ENCODE results near the gene VPS50. TPM values are rescaled to one million over a fixed set of nuclear protein-coding genes. Genes with fewer than 3 reads are reported as not detected.
"Not testable (repeated sequence)": the region's sequence is repeated elsewhere in the genome, so short reads cannot be mapped to it uniquely, and the experiment has no call there.

Gene VPS50
- polyA plus RNA-seq, 6 donors from 2014 or later: 8.6 to 17.8 (median 15.5) TPM

DNA sequence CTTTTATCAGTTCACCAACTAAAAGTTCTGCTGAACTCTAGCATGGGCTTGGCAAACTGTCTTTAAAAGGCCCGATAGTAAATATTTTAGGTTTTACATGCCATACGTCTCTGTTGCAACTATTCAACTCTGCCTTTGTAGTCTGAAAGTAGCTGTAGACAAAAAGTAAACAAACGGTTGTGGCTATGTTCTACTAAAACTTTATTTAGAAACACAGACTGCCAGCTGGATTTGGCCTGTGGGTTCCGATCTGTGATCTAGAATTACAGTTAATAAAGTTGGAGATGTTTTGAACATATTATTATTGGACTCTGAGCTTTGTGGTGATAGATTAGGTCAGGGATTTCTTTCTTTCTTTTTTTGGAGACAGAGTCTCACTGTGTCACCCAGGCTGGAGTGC, 33.1 kb downstream of the VPS50 start:
- Mint-ChIP-seq H3K4me3 (no peak overlapping the region), H3K27ac (no peak overlapping the region), H3K4me1 (peaks cover 0 to 1% (median 0%) of the 10 kb centered on the region in 3 donors), H3K27me3 (no peaks in the 10 kb centered on the region), H3K36me3 (peaks cover 0 to 10% of the 10 kb centered on the region in 2 donors), H3K9me3 (no peaks in the 10 kb centered on the region)
- ATAC-seq (ENCODE audit: low read depth in 2 of 2) (no peak), DNase-seq (no peak)

DNA sequence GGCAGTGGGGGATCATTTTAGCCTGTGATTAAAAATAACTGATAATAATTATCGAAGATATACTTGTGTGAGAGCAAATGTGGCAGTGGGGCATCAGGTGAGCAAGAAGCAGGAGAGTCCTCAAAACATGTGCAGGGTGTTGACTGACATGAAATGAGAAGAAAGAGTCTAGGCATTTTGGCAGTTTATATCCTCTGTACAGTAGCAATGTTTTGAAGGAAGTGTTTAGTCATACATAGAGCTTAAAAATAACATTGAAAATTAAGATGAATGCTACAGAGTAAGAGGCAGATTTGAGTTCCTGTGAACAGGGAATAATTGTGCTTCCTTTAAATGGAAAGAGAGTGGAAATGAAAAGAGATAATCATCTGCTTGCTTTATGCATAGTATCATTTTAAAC, 47.4 kb downstream of the VPS50 start:
- ATAC-seq (ENCODE audit: low read depth in 2 of 2): no peak
- no peak for DNase-seq
- Mint-ChIP-seq H3K36me3 (peaks cover 18 to 37% of the 10 kb centered on the region in 2 donors), H3K27ac (peak overlapping the region in 2 of 6 donors; percentile 1 to 5), H3K9me3 (no peaks in the 10 kb centered on the region), H3K27me3 (no peaks in the 10 kb centered on the region), H3K4me3 (no peak overlapping the region), H3K4me1 (no peaks in the 10 kb centered on the region)

DNA sequence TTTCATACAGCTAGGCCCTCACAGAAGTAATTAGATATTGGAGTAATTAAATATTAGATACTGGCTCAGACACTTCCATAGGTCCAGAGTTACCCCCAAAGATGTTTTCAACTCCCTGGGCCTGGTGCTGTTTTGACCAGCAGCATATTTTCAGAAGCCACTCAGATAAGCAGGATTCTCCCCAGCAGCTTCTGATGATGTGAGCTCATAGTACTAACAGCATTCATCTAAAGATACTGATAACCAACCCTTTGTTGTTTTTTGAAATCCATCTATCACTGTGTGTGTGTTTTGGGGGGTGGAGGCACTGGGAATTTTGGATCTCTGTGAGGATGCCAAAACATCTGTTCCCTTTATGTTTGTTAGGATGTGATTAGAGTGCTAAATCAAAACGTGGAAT, 52.7 kb downstream of the VPS50 start:
- no peaks in the 10 kb centered on the region for H3K4me1 Mint-ChIP-seq
- H3K27me3 Mint-ChIP-seq: no peaks in the 10 kb centered on the region
- H3K36me3 Mint-ChIP-seq: peaks cover 0 to 13% of the 10 kb centered on the region in 2 donors
- ATAC-seq (ENCODE audit: low read depth in 2 of 2) (no peak), DNase-seq (no peak)
- no peak overlapping the region for H3K4me3 Mint-ChIP-seq
- H3K9me3 Mint-ChIP-seq: no peaks in the 10 kb centered on the region
- H3K27ac Mint-ChIP-seq: peak overlapping the region in 1 of 6 donors; percentile 6

DNA sequence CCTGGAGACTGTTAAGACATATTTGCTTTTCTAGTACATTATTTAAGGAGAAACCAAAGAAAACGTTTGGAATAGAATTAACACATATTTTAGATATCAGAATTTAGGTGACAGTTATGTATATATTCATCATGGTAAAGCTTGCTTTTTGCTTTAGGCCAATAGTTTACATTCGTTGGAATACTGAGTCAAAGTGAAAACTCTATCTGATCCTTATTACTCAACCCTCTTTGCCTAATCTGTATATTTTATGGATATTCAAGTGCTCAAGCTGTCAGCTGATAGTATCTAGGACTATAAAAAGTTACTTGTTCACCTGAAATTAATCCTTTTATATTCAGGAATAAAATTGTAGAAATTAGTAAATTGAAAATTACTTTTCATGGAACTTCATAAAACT, 61.1 kb downstream of the VPS50 start:
- Mint-ChIP-seq H3K4me3 (no peak overlapping the region), H3K27ac (peak overlapping the region in 1 of 6 donors; percentile 14), H3K4me1 (no peaks in the 10 kb centered on the region), H3K9me3 (no peaks in the 10 kb centered on the region), H3K36me3 (peaks cover 8 to 23% of the 10 kb centered on the region in 2 donors), H3K27me3 (no peaks in the 10 kb centered on the region)
- no peak for ATAC-seq (ENCODE audit: low read depth in 2 of 2)
- DNase-seq: no peak

DNA sequence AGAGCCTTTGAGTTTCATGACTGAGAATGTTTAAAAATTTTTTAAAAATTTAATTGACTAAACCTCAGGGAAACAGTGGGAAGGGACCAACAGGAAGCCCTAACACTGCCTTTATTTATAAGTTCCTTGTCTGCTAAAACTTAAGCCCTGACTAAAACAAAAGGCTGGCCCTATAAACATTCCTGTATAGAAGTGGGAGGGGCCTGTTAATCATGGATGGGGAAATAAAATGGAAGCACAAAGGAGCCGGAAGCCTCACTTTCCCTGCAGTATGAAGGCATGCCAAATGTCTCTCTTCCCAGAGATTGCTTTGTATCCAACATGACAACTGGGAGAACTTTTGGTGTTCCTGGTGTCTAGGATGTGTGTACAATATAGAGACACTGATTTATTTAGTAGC, 66.0 kb downstream of the VPS50 start:
- no peak for DNase-seq
- Mint-ChIP-seq H3K36me3 (peaks cover 0 to 23% of the 10 kb centered on the region in 2 donors), H3K9me3 (no peaks in the 10 kb centered on the region), H3K27me3 (no peaks in the 10 kb centered on the region), H3K27ac (no peak overlapping the region), H3K4me3 (no peak overlapping the region), H3K4me1 (no peaks in the 10 kb centered on the region)
- ATAC-seq (ENCODE audit: low read depth in 2 of 2): no peak

DNA sequence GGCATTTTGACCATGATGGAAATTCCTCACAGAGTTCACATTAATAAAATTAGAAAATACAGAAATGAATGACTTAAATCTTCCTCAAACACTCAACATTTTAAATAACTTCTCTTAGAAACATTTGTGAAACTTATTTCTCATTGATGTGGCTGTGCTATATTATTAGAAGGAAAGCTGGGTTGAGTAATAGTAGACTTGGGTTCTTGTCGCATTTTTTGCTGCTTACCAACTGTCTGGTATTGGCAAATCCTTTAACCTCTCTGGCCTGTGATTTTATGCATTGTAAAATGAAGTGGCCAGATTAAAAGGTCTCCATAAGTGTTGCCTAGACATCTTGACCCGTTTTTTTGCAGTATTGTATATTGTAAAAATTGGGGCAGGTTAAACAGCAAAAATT, 66.5 kb downstream of the VPS50 start:
- H3K4me3 Mint-ChIP-seq: no peak overlapping the region
- H3K27me3 Mint-ChIP-seq: no peaks in the 10 kb centered on the region
- DNase-seq (no peak), ATAC-seq (ENCODE audit: low read depth in 2 of 2) (no peak)
- no peaks in the 10 kb centered on the region for H3K4me1 Mint-ChIP-seq
- no peaks in the 10 kb centered on the region for H3K9me3 Mint-ChIP-seq
- no peak overlapping the region for H3K27ac Mint-ChIP-seq
- peaks cover 0 to 23% of the 10 kb centered on the region in 2 donors for H3K36me3 Mint-ChIP-seq

DNA sequence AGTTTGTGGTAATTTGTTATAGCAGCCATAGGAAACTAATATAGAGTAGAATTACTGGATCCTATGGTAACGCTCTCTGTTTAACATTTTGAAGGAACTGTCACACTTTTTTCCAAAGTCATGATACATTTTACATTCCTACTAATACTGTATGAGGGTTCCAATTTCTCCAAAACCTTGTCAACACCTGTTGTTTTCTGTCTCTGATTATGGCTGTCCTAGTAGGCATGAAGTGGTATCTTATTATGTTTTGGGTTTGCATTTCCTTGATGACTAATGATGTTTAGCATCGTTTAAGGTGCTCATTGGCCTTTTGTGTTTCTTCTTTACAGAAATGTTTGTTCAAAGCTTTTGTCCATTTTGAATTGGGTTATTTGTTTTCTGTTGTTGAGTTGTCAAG, 69.6 kb downstream of the VPS50 start:
- Mint-ChIP-seq H3K9me3 (no peaks in the 10 kb centered on the region), H3K27ac (peak overlapping the region in 1 of 6 donors; percentile 65), H3K4me3 (no peak overlapping the region), H3K4me1 (no peaks in the 10 kb centered on the region), H3K27me3 (no peaks in the 10 kb centered on the region), H3K36me3 (peaks cover 0 to 30% of the 10 kb centered on the region in 2 donors)
- DNase-seq: no peak
- ATAC-seq (ENCODE audit: low read depth in 2 of 2): no peak

DNA sequence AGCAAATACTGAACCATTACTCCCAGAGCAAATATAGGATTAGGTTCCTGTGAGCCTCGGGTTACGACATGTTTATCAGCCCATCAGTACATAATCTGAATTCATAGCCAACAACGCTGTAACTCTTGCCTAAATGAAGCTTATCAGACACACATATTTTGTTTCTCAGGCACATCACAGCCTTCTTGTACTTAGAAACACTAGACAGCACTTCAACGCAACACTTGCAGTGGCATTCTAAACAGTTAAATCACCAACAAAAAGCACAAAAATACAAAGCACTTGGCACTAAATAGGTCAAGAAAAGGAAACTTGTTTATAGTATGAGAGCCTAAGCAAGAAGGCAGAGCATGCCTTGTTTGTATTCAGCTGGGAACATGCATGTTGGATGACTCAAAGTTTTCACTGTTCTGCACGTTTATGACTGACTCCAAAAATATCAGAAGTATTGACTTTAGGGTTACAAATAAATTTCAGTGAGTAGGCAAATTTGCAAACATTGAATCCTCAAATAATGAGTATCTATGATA, 75.0 kb downstream of the VPS50 start:
- Mint-ChIP-seq H3K4me1 (no peaks in the 10 kb centered on the region), H3K36me3 (peaks cover under 1 to 28% of the 10 kb centered on the region in 2 donors), H3K9me3 (no peaks in the 10 kb centered on the region), H3K27ac (no peak overlapping the region), H3K27me3 (no peaks in the 10 kb centered on the region), H3K4me3 (no peak overlapping the region)
- DNase-seq (no peak), ATAC-seq (ENCODE audit: low read depth in 2 of 2) (no peak)

DNA sequence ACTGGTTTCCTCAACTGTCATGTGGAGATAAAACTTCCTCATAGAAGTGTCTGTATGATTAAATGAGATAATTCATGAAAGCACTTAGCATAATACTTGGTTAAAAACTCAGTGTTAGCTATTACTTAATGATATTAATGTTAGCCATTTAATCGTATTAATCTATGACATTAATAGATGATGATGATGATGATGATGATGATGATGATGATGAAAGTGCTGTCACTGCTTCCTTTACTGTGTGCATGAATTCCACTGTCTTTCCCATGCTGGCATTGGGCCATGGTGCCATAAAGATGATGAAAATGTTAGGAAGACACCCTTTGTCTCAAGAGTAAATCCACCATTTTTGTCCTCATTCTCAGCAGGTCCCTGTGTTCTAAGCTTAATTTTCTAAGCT, 75.8 kb downstream of the VPS50 start:
- H3K27me3 Mint-ChIP-seq: no peaks in the 10 kb centered on the region
- no peaks in the 10 kb centered on the region for H3K9me3 Mint-ChIP-seq
- no peak for ATAC-seq (ENCODE audit: low read depth in 2 of 2)
- no peak overlapping the region for H3K27ac Mint-ChIP-seq
- no peak overlapping the region for H3K4me3 Mint-ChIP-seq
- peaks cover 8 to 35% of the 10 kb centered on the region in 2 donors for H3K36me3 Mint-ChIP-seq
- DNase-seq: no peak
- H3K4me1 Mint-ChIP-seq: no peaks in the 10 kb centered on the region

DNA sequence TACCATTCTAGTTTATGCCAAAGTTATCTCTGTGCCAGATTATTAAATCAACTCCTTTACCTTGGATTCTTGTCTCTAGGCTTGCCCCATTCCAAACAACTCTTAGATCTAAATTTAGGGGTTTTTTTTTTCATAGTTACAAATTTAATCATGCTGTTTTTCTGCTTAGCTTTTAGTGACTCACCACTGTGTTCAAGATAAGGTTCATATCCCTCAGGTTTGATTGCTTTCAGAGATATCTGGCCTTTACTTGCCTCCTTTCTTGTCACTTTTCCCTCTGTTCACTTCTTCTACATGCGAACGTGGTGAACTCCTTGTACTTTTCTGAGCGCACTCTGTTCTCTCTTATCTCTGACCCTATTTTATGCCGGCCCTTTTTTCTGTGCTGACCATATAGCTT, 78.2 kb downstream of the VPS50 start:
- Mint-ChIP-seq H3K27ac (no peak overlapping the region), H3K36me3 (peaks cover 19 to 53% of the 10 kb centered on the region in 2 donors), H3K4me1 (no peaks in the 10 kb centered on the region), H3K27me3 (no peaks in the 10 kb centered on the region), H3K4me3 (no peak overlapping the region), H3K9me3 (no peaks in the 10 kb centered on the region)
- DNase-seq (no peak), ATAC-seq (ENCODE audit: low read depth in 2 of 2) (no peak)

DNA sequence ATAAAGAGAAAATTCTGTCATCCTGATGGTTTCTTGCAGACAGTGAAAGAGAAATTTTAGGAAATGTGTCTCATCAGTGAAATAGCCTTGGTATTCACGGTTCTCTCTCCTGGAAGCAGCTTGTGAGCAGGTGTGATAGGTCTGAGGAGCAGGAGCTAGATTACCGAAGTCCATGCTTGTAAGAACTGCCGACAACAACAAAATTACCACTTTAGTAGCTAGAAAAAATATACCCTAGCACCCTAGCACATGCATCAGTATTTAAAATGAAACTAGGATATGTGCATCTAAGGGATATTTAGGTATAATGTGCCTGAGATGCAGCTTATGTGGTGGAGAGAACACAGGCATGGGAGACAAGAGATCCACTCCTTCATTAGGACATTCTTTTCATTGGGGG, 82.3 kb downstream of the VPS50 start:
- H3K27ac Mint-ChIP-seq: peak overlapping the region in 1 of 6 donors; percentile 73
- H3K36me3 Mint-ChIP-seq: peaks cover 34 to 46% of the 10 kb centered on the region in 2 donors
- ATAC-seq (ENCODE audit: low read depth in 2 of 2) (no peak), DNase-seq (no peak)
- no peaks in the 10 kb centered on the region for H3K4me1 Mint-ChIP-seq
- H3K9me3 Mint-ChIP-seq: no peaks in the 10 kb centered on the region
- H3K27me3 Mint-ChIP-seq: no peaks in the 10 kb centered on the region
- H3K4me3 Mint-ChIP-seq: no peak overlapping the region

DNA sequence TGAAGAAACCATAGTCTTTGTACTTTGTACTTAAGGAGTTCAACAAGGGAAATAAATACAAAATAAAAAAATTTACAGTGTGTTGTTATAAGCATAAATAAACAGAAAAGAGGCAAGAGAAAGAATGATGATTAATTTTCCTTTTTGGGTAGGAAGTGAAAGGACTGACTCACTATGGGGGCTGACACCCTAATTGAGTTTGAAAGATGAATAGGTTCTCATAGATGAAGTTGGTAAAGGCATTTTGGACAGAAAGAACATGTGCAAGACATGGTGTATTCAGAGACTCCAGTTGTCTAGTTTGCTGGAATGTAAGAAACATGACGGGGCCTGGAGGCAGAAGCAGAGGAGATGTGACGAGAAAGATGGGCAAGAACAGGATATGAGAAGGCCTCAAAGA, 83.7 kb downstream of the VPS50 start:
- H3K4me3 Mint-ChIP-seq: no peak overlapping the region

DNA sequence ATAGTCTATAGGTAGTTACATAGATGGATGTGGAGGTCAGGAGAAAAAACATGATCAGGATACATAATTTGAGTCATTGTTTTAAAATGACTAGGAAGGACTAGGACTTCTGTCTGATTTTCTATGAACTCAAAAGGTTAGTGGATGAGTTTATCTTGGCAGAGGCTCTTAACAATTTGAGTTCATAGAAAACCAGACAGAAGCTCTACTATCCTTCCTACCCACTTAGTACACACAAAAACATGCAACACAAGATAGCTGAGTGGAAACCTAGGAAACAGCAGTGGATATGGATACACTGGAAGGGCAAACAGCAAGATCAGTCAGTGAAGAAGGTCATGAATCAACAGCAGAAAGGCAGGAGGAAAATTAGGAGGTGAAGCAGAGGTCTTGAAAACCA, 84.6 kb downstream of the VPS50 start:
- DNase-seq (no peak), ATAC-seq (ENCODE audit: low read depth in 2 of 2) (no peak)
- H3K27ac Mint-ChIP-seq: peak overlapping the region in 3 of 6 donors; percentile 7 to 50 (median 39)
- H3K36me3 Mint-ChIP-seq: peaks cover 47 to 51% of the 10 kb centered on the region in 2 donors
- H3K4me1 Mint-ChIP-seq: no peaks in the 10 kb centered on the region
- H3K9me3 Mint-ChIP-seq: peaks cover 0 to 3% (median 0%) of the 10 kb centered on the region in 7 donors
- no peaks in the 10 kb centered on the region for H3K27me3 Mint-ChIP-seq
- no peak overlapping the region for H3K4me3 Mint-ChIP-seq

More for the DNA sequence above, 83.7 kb downstream of the VPS50 start:
- Mint-ChIP-seq H3K27me3 (no peaks in the 10 kb centered on the region), H3K9me3 (peaks cover 0 to 1% (median 0%) of the 10 kb centered on the region in 7 donors), H3K27ac (peak overlapping the region in 1 of 6 donors; percentile 36), H3K36me3 (peaks cover 38 to 43% of the 10 kb centered on the region in 2 donors), H3K4me1 (no peaks in the 10 kb centered on the region)
- ATAC-seq (ENCODE audit: low read depth in 2 of 2) (no peak), DNase-seq (no peak)

DNA sequence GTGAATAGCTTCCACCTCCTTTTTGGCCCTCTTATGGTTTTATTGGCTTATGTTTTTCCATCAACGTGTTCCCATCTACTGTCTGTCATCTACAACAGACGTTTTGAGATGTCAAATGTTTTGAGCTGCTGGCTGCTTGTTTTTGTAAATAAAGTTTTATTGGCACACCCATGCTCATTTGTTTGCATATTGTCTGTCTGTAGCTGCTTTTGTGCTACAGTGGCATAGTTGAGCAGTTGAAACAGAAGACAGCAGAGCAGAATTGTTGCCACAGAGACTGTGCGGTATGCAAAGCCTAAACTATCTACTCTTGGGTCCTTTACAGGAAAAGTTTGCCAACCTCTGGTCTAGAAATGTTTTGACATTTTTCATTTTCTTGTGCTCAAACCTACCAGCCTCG, 88.7 kb downstream of the VPS50 start:
- Mint-ChIP-seq H3K4me3 (no peak overlapping the region), H3K27me3 (no peaks in the 10 kb centered on the region), H3K36me3 (peaks cover 25 to 36% of the 10 kb centered on the region in 2 donors), H3K27ac (no peak overlapping the region), H3K4me1 (no peaks in the 10 kb centered on the region), H3K9me3 (peaks cover 0 to 3% (median 0%) of the 10 kb centered on the region in 7 donors)
- no peak for ATAC-seq (ENCODE audit: low read depth in 2 of 2)
- DNase-seq: no peak

DNA sequence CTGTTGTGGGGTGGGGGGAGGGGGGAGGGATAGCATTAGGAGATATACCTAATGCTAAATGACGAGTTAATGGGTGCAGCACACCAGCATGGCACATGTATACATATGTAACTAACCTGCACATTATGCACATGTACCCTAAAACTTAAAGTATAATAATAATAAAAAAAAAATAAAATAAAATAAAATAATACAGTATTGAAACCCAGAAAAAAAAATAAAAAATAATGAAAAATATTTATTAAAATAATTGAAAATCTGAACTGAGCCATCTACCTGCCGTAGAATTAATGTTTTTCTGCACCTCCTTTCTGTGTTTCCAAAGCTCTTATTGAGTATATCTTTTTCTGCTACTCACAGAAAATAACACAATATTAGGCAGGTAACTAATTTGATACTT, 94.1 kb downstream of the VPS50 start:
- H3K36me3 Mint-ChIP-seq: peaks cover 5 to 17% of the 10 kb centered on the region in 2 donors
- not testable (repeated sequence) for H3K4me1 Mint-ChIP-seq; ATAC-seq (ENCODE audit: low read depth in 2 of 2); H3K4me3 Mint-ChIP-seq; H3K9me3 Mint-ChIP-seq; H3K27ac Mint-ChIP-seq; DNase-seq; H3K27me3 Mint-ChIP-seq

All from naive B cell (primary cell).